Osteoblast (primary cell): ENCODE measurements around the gene NAXD. TPM values are rescaled to one million over a fixed set of nuclear protein-coding genes. Genes with fewer than 3 reads are reported as not detected.
A peak's percentile ranks its signal among the peaks of the same experiment; 100 is the strongest.

Experiments
- DNase-seq: peaks from one replicate; pipeline ENCODE4 v3.0.0; 2011; ENCODE audit warnings: low spot score, mixed read lengths; ENCODE audit not compliant: insufficient read length; ENCODE audit errors: missing footprints
- H2AFZ ChIP-seq: 2 replicates; pipeline ENCODE4 v1.6.0; 2011; ENCODE audit warnings: mild to moderate bottlenecking, low read length
- H3K27ac ChIP-seq: 2 replicates; pipeline ENCODE4 v1.5.1; 2011; ENCODE audit warnings: mild to moderate bottlenecking, low read depth, low read length, moderate library complexity
- H3K27me3 ChIP-seq: 2 replicates; pipeline ENCODE4 v1.6.0; 2012; ENCODE audit warnings: mild to moderate bottlenecking, control low read depth, inconsistent platforms, low read length, moderate library complexity; ENCODE audit not compliant: insufficient read depth
- H3K36me3 ChIP-seq: 2 replicates; pipeline ENCODE4 v1.5.1; 2011; ENCODE audit warnings: mild to moderate bottlenecking, low read length, control low read depth, moderate library complexity; ENCODE audit not compliant: insufficient read depth
- H3K4me1 ChIP-seq: 2 replicates; pipeline ENCODE4 v1.5.1; 2011; ENCODE audit warnings: mild to moderate bottlenecking, low read length, control low read depth, moderate library complexity; ENCODE audit not compliant: insufficient read depth
- H3K4me2 ChIP-seq: 2 replicates; pipeline ENCODE4 v1.6.0; 2011; ENCODE audit warnings: mild to moderate bottlenecking, low read length; ENCODE audit not compliant: insufficient read depth
- H3K4me3 ChIP-seq: fragments of 200-600 bp; sonication (generic); 3 replicates; pipeline ENCODE4 v1.5.1; 2012; ENCODE audit warnings: mild to moderate bottlenecking, low read length, inconsistent platforms; ENCODE audit not compliant: insufficient read depth
- H3K79me2 ChIP-seq: 2 replicates; pipeline ENCODE4 v1.6.0; 2012; ENCODE audit warnings: mild to moderate bottlenecking, low read length, control low read depth, inconsistent platforms; ENCODE audit not compliant: insufficient read depth
- H3K9me3 ChIP-seq: 2 replicates; pipeline ENCODE4 v1.5.1; 2011; ENCODE audit warnings: low read depth, low read length, control low read depth
- H4K20me1 ChIP-seq: 2 replicates; pipeline ENCODE4 v1.6.0; 2012; ENCODE audit warnings: mild to moderate bottlenecking, low read length, control low read depth; ENCODE audit not compliant: insufficient read depth
- total RNA-seq: library from RNA; depleted of rRNA; stranded (reverse); fragments of >200 nt; gene quantifications from 2 replicates; pipeline ENCODE4 v1.2.3, GENCODE V29; 2012
- TF ChIP-seq, protein P1 (sequence below): IDR thresholded peaks from 2 replicates; pipeline ENCODE4 v1.5.1; 2011; ENCODE audit warnings: mild to moderate bottlenecking, low read depth, low read length, moderate library complexity; ENCODE audit errors: extremely low read depth

The NAXD gene
- total RNA-seq, 1 donor, result 15.9 TPM

DNA sequence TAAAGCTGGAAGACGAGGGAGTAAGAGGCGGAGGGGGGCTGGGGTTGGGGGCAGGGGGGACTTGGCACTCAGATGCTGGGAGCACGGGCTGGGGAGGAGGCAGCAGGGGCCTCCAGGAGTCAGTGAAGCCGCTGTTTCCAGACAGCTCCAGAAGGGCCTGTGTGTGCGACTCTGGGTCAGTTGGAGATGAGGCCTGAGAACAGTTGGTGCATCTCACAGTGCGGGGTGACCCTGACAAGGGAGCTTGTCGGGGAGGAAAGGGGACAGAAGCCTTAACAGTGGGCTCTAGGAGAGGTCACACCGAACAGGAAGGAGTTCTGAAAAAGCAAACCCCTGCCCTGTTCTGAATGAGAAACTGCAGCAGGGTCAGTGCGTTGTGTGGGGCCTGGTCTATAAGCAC is 11.2 kb downstream of the NAXD start:
- Histone ChIP-seq H3K27me3 (no peaks in the 10 kb centered on the region), H3K79me2 (peaks cover 96% of the 10 kb centered on the region), H3K4me3 (no peak overlapping the region), H3K27ac (no peak overlapping the region), H3K4me2 (no peak overlapping the region), H3K4me1 (no peaks in the 10 kb centered on the region), H3K9me3 (no peaks in the 10 kb centered on the region), H3K36me3 (peaks cover 45% of the 10 kb centered on the region), H4K20me1 (peaks cover 68% of the 10 kb centered on the region), H2AFZ (no peak overlapping the region)
- no peak for DNase-seq
- TF ChIP-seq, protein P1, sequence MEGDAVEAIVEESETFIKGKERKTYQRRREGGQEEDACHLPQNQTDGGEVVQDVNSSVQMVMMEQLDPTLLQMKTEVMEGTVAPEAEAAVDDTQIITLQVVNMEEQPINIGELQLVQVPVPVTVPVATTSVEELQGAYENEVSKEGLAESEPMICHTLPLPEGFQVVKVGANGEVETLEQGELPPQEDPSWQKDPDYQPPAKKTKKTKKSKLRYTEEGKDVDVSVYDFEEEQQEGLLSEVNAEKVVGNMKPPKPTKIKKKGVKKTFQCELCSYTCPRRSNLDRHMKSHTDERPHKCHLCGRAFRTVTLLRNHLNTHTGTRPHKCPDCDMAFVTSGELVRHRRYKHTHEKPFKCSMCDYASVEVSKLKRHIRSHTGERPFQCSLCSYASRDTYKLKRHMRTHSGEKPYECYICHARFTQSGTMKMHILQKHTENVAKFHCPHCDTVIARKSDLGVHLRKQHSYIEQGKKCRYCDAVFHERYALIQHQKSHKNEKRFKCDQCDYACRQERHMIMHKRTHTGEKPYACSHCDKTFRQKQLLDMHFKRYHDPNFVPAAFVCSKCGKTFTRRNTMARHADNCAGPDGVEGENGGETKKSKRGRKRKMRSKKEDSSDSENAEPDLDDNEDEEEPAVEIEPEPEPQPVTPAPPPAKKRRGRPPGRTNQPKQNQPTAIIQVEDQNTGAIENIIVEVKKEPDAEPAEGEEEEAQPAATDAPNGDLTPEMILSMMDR, result no peak

GRCh38 chr13:110627351-110627750 is 12.0 kb downstream of the NAXD start:
- no peak for DNase-seq
- Histone ChIP-seq H3K4me2 (no peak overlapping the region), H3K36me3 (peaks cover 44% of the 10 kb centered on the region), H3K4me1 (no peaks in the 10 kb centered on the region), H3K27me3 (no peaks in the 10 kb centered on the region), H3K4me3 (no peak overlapping the region), H4K20me1 (peaks cover 65% of the 10 kb centered on the region), H3K79me2 (peaks cover 95% of the 10 kb centered on the region), H3K9me3 (no peaks in the 10 kb centered on the region), H3K27ac (no peak overlapping the region), H2AFZ (no peak overlapping the region)
- TF ChIP-seq, protein P1, result no peak

GRCh38 chr13:110627761-110628476 is 12.6 kb downstream of the NAXD start:
- Histone ChIP-seq H3K4me2 (no peak overlapping the region), H2AFZ (no peak overlapping the region), H3K27ac (no peak overlapping the region), H3K79me2 (peaks cover 91% of the 10 kb centered on the region), H3K9me3 (no peaks in the 10 kb centered on the region), H3K4me1 (no peaks in the 10 kb centered on the region), H3K27me3 (no peaks in the 10 kb centered on the region), H3K36me3 (peaks cover 39% of the 10 kb centered on the region), H4K20me1 (peaks cover 60% of the 10 kb centered on the region), H3K4me3 (no peak overlapping the region)
- TF ChIP-seq, protein P1, result no peak
- DNase-seq, result no peak

- TF ChIP-seq, protein P1, result no peak
- Histone ChIP-seq H3K4me3 (no peak overlapping the region), H3K27ac (no peak overlapping the region), H3K9me3 (no peaks in the 10 kb centered on the region), H4K20me1 (peaks cover 55% of the 10 kb centered on the region), H3K4me1 (no peaks in the 10 kb centered on the region), H2AFZ (no peak overlapping the region), H3K27me3 (no peaks in the 10 kb centered on the region), H3K36me3 (peaks cover 34% of the 10 kb centered on the region), H3K79me2 (peaks cover 86% of the 10 kb centered on the region), H3K4me2 (no peak overlapping the region)
- peak; percentile 60 for DNase-seq
Observed at GRCh38 chr13:110628477-110628793, 13.1 kb downstream of the NAXD start.
